ENCODE measurements around the gene PSEN1. TPM values are rescaled to one million over a fixed set of nuclear protein-coding genes. Genes with fewer than 3 reads are reported as not detected.

PSEN1 gene
- total RNA-seq, result 65.5 TPM

DNA sequence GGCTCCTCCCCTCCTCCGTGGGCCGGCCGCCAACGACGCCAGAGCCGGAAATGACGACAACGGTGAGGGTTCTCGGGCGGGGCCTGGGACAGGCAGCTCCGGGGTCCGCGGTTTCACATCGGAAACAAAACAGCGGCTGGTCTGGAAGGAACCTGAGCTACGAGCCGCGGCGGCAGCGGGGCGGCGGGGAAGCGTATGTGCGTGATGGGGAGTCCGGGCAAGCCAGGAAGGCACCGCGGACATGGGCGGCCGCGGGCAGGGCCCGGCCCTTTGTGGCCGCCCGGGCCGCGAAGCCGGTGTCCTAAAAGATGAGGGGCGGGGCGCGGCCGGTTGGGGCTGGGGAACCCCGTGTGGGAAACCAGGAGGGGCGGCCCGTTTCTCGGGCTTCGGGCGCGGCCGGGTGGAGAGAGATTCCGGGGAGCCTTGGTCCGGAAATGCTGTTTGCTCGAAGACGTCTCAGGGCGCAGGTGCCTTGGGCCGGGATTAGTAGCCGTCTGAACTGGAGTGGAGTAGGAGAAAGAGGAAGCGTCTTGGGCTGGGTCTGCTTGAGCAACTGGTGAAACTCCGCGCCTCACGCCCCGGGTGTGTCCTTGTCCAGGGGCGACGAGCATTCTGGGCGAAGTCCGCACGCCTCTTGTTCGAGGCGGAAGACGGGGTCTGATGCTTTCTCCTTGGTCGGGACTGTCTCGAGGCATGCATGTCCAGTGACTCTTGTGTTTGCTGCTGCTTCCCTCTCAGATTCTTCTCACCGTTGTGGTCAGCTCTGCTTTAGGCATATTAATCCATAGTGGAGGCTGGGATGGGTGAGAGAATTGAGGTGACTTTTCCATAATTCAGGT lies at the start of gene PSEN1:
Gene PSEN1, plus strand, starts transcription at position 121 of the 839 bp plus-strand sequence. CDS start 11,513 bp downstream, outside the sequence.

DNA sequence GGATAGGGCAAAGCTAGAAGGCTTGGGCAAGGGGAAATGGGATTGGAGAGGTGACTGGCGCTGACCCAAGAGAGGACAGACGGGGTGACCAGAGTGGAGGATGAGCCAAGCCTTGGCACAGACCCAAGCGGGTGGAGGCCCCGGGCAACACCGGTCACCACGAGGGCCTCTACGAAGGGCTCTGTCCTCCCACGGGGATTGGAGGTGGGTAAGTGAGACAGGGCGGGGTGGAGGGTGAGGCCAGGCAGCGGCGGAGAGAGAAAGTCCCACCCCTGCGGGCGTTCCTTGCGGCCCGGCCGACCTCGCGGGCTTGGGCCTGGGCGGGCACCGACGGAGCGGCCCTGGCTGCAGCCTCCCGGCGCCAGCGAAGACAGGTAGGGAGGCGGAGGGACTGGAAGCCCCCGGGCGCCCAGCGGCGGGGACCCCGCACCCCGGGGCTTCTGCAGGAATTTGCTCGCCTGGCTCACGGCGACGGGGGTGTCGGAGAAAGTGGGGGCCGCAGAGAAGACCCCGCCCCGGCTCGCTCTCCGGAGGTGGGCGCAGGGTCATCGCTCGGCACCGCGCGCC lies 101.0 kb downstream of the PSEN1 start, which contains the start of gene PAPLN:
Gene PAPLN, plus strand, starts transcription at position 288 of the 567 bp plus-strand sequence. CDS start 2,273 bp downstream, outside the sequence.

Small RNAs within 50 kb of the gene (small RNA-seq; reads per million reads assigned to genes)
- gene AC004858.1 (ENCODE audit: low replicate concordance), result not detected
- not detected for gene RNU6-419P (ENCODE audit: low replicate concordance)

Other genes starting within 250 kb of the PSEN1 start
- gene DPF3, start 242.4 kb upstream of the PSEN1 start, total RNA-seq, result 7.2 TPM
- gene DCAF4, start 210.0 kb upstream of the PSEN1 start, total RNA-seq, result 18.1 TPM
- gene ZFYVE1, start 109.4 kb upstream of the PSEN1 start, total RNA-seq, result 16.8 TPM
- 60.9 TPM for gene RBM25, start 78.0 kb upstream of the PSEN1 start, total RNA-seq
- 41.3 TPM for gene PAPLN, start 101.0 kb downstream of the PSEN1 start, total RNA-seq

All from metanephros (tissue), 2 donors.